A549 (cell line): ENCODE measurements around the gene PRKAG2. TPM values are rescaled to one million over a fixed set of nuclear protein-coding genes. Genes with fewer than 3 reads are reported as not detected.

ENCODE experiments used
- ATAC-seq, 2 experiments: fragments of 200-7000 bp in 1 of 2; fragments of >200 bp in 1 of 2; cut with Nextera tagmentation in 1 of 2; cut with Tn5 transposase in 1 of 2; 3 replicates each; pipeline versions ENCODE4 v1.8.0 to v1.9.1; 2018 to 2020; ENCODE audit warnings: mild to moderate bottlenecking in 1 of 2, moderate library complexity in 1 of 2
- CTCF ChIA-PET: fragments of 300-600 bp; sonication (Branson Sonifier 250); formaldehyde crosslinking; extraction: SDS; loops from one replicate; lab custom pipeline; 2021; ENCODE audit warnings: antibody characterized with exemption, inconsistent platforms; lab: Yijun Ruan, JAX
- POLR2A ChIA-PET: fragments of 350-600 bp; formaldehyde crosslinking; extraction: SDS; loops from one replicate; lab custom pipeline; 2021; ENCODE audit warnings: antibody characterized with exemption, inconsistent platforms; lab: Yijun Ruan, JAX
- DNase-seq, 2 experiments: peaks; one replicate each; pipeline versions ENCODE4 v3.0.0 to v3.0.0-alpha.2; 2011 to 2016; ENCODE audit warnings: low read depth in 1 of 2, low spot score in 1 of 2
- FAIRE-seq: peaks from 2 replicates; lab custom pipeline; 2011; peaks lifted over from hg19 to GRCh38; lab: Jason Lieb, UNC
- H3K27ac ChIP-seq, 2 experiments: fragments of >200 bp; sonication (Bioruptor Twin); formaldehyde crosslinking; 3 replicates each; pipeline ENCODE4 v1.5.1; 2016 to 2017
- H3K4me1 ChIP-seq: fragments of >200 bp; sonication (Bioruptor Twin); formaldehyde crosslinking; 3 replicates; pipeline ENCODE4 v1.6.1; 2016
- H3K4me2 ChIP-seq: fragments of >200 bp; sonication (Bioruptor Twin); formaldehyde crosslinking; 3 replicates; pipeline ENCODE4 v1.6.1; 2016
- H3K4me3 ChIP-seq: fragments of >200 bp; sonication (Bioruptor Twin); formaldehyde crosslinking; 3 replicates; pipeline ENCODE4 v1.5.1; 2016
- H3K9me3 ChIP-seq: fragments of >200 bp; sonication (Bioruptor Twin); formaldehyde crosslinking; 3 replicates; pipeline ENCODE4 v1.6.1; 2016
- BHLHE40 ChIP-seq: IDR thresholded peaks from 2 replicates; pipeline ENCODE4 v1.6.1; 2012; ENCODE audit warnings: low read depth, low read length, inconsistent platforms
- EHMT2 ChIP-seq: fragments of 200-600 bp; sonication (generic); IDR thresholded peaks from 2 replicates; pipeline ENCODE4 v1.6.1; 2016; ENCODE audit warnings: antibody characterized with exemption, low read depth, mild to moderate bottlenecking, moderate library complexity
- ESRRA ChIP-seq: fragments of 150-350 bp; IDR thresholded peaks from 2 replicates; pipeline ENCODE4 v1.6.1; 2014; ENCODE audit warnings: mild to moderate bottlenecking, low read length, borderline replicate concordance
- FOSL2 ChIP-seq, 2 experiments: fragments of 450-650 bp in 1 of 2; fragments of >200 bp in 1 of 2; sonication (Bioruptor Twin) in 1 of 2; formaldehyde crosslinking; IDR thresholded peaks; 2 replicates each; pipeline versions ENCODE4 v1.5.0 to v1.6.1; 2016 to 2020; ENCODE audit warnings: mild to moderate bottlenecking in 1 of 2, moderate library complexity in 1 of 2
- FOXS1 ChIP-seq: fragments of 250-450 bp; sonication (Bioruptor Pico); IDR thresholded peaks from 2 replicates; pipeline ENCODE4 v1.5.0; 2020; ENCODE audit warnings: mild to moderate bottlenecking, moderate library complexity
- GATA3 ChIP-seq: IDR thresholded peaks from 2 replicates; pipeline ENCODE4 v1.6.1; 2012; ENCODE audit warnings: borderline replicate concordance
- HDAC2 ChIP-seq: fragments of 200-600 bp; sonication (generic); IDR thresholded peaks from 2 replicates; pipeline ENCODE4 v1.6.1; 2016
- HEYL ChIP-seq: fragments of 250-450 bp; sonication (Bioruptor Pico); IDR thresholded peaks from 2 replicates; pipeline ENCODE4 v1.8.0; 2021; ENCODE audit warnings: mild to moderate bottlenecking, moderate library complexity
- HOXB13 ChIP-seq: fragments of 250-450 bp; sonication (Bioruptor Pico); IDR thresholded peaks from 2 replicates; pipeline ENCODE4 v1.5.0; 2020; ENCODE audit warnings: low read depth, mild to moderate bottlenecking, moderate library complexity
- MAZ ChIP-seq: fragments of 150-350 bp; IDR thresholded peaks from 2 replicates; pipeline ENCODE4 v1.6.1; 2014; ENCODE audit warnings: antibody characterized with exemption, low read depth, low read length, borderline replicate concordance
- MYC ChIP-seq: IDR thresholded peaks from 2 replicates; pipeline ENCODE4 v1.6.1; 2012; ENCODE audit warnings: mild to moderate bottlenecking, inconsistent platforms, low read length, improper control_type of control experiment, borderline replicate concordance
- NFE2L2 ChIP-seq: fragments of 150-350 bp; conservative IDR thresholded peaks from 2 replicates; pipeline ENCODE4 v1.6.1; 2014; ENCODE audit warnings: low read length
- PHF8 ChIP-seq: fragments of 200-600 bp; sonication (generic); IDR thresholded peaks from 2 replicates; pipeline ENCODE4 v1.6.1; 2016; ENCODE audit warnings: low read depth, mild to moderate bottlenecking, antibody characterized with exemption, moderate library complexity, borderline replicate concordance
- POLR2A ChIP-seq: IDR thresholded peaks from 2 replicates; pipeline ENCODE4 v1.6.1; 2012; ENCODE audit warnings: mild to moderate bottlenecking, low read length
- POLR2AphosphoS2 ChIP-seq: conservative IDR thresholded peaks from 2 replicates; pipeline ENCODE4 v1.6.1; 2012; ENCODE audit warnings: low read length, improper control_type of control experiment, inconsistent platforms
- RARB ChIP-seq: fragments of 250-450 bp; sonication (Bioruptor Pico); IDR thresholded peaks from 2 replicates; pipeline ENCODE4 v1.8.0; 2021; ENCODE audit warnings: mild to moderate bottlenecking, moderate library complexity
- RCOR1 ChIP-seq: fragments of 150-350 bp; IDR thresholded peaks from 2 replicates; pipeline ENCODE4 v1.6.1; 2014; ENCODE audit warnings: antibody characterized with exemption, low read length, low read depth
- RFX5 ChIP-seq: fragments of 450-650 bp; IDR thresholded peaks from 2 replicates; pipeline ENCODE4 v1.7.1; 2014; ENCODE audit warnings: antibody characterized with exemption, mild to moderate bottlenecking, moderate library complexity
- RNF2 ChIP-seq: fragments of 200-600 bp; sonication (generic); IDR thresholded peaks from 2 replicates; pipeline ENCODE4 v1.6.1; 2016; ENCODE audit warnings: low read depth, mild to moderate bottlenecking, antibody characterized with exemption, moderate library complexity, borderline replicate concordance
- TP53 ChIP-seq: fragments of 250-450 bp; sonication (Bioruptor Pico); IDR thresholded peaks from 2 replicates; pipeline ENCODE4 v1.5.0; 2021; ENCODE audit warnings: mild to moderate bottlenecking, moderate library complexity
- WGBS: methylation state at CpG from one replicate; pipeline ENCODE4 v1.1.6; 2017; ENCODE audit errors: missing lambda C conversion rate; 5-methylcytosine and 5-hydroxymethylcytosine counted together
- polyA plus RNA-seq, 4 experiments: library from polyadenylated mRNA; depleted of rRNA in 3 of 4; stranded (reverse); fragments of >200 nt; fragmentation: RNase III in 1 of 4; extraction: RNeasy Plus Mini Kit Qiagen cat#74134 plus additional on column Dnase treatment in 1 of 4; gene quantifications; 2 replicates in 3 of 4; 3 replicates in 1 of 4; pipeline ENCODE4 v1.2.3, GENCODE V29; 2011 to 2017
- TF ChIP-seq, protein P1 (sequence below): fragments of 250-450 bp; sonication (Bioruptor Pico); IDR thresholded peaks from 2 replicates; pipeline ENCODE4 v1.5.0; 2020; ENCODE audit warnings: low read depth, mild to moderate bottlenecking, moderate library complexity
- TF ChIP-seq, protein P2 (sequence below): IDR thresholded peaks from 2 replicates; pipeline ENCODE4 v1.6.1; 2012
- TF ChIP-seq, protein P3 (sequence below): fragments of >200 bp; sonication (Bioruptor Twin); formaldehyde crosslinking; IDR thresholded peaks from 2 replicates; pipeline ENCODE4 v1.6.1; 2016

The PRKAG2 gene
- polyA plus RNA-seq, 2 of the 4 experiments (the other 2 are of a cell fraction), result 26.5 to 31.7 TPM

GRCh38 chr7:151813997-151814396, 62.9 kb downstream of the PRKAG2 start:
- no peaks in the 10 kb centered on the region for H3K9me3 ChIP-seq
- FAIRE-seq (no peak), ATAC-seq (peak in 1 of 2 experiments; percentile 17; a peak in 1 of 6 replicates), DNase-seq (no peak)
- no peak overlapping the region for H3K4me2 ChIP-seq
- ChIA-PET POLR2A (interaction anchor here (0.6 kb wide), 1 partner anchor 24 kb away, joined by 5 read pairs; no protein-coding TSS in a partner anchor), CTCF (interaction anchor here (0.6 to 4.3 kb wide), 5 partner anchors 11 to 480 kb away, joined by 3 to 20 read pairs (median 4); no protein-coding TSS in a partner anchor)
- 82% methylated on average over 5 of the region's 5 CpGs for WGBS
- TF ChIP-seq RARB (CRISPR knock-in tag) (no peak), POLR2AphosphoS2 (no peak), MYC (no peak), TP53 (CRISPR knock-in tag) (no peak), BHLHE40 (no peak), HDAC2 (no peak), FOSL2 (IDR thresholded peaks at IDR 0.05) (no peak), FOSL2 (CRISPR knock-in tag; IDR thresholded peaks at IDR 0.05) (no peak), RNF2 (no peak), EHMT2 (no peak), NFE2L2 (no peak), FOXS1 (no peak), HEYL (CRISPR knock-in tag) (no peak)
- TF ChIP-seq, protein P1, sequence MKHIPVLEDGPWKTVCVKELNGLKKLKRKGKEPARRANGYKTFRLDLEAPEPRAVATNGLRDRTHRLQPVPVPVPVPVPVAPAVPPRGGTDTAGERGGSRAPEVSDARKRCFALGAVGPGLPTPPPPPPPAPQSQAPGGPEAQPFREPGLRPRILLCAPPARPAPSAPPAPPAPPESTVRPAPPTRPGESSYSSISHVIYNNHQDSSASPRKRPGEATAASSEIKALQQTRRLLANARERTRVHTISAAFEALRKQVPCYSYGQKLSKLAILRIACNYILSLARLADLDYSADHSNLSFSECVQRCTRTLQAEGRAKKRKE, result no peak
- H3K4me3 ChIP-seq, result no peak overlapping the region
- H3K4me1 ChIP-seq, result peaks cover 13% of the 10 kb centered on the region
- no peak overlapping the region for H3K27ac ChIP-seq

- Histone ChIP-seq H3K4me1 (peaks cover 18% of the 10 kb centered on the region), H3K4me2 (no peak overlapping the region), H3K27ac (no peak overlapping the region), H3K4me3 (no peak overlapping the region), H3K9me3 (no peaks in the 10 kb centered on the region)
- WGBS, result 82% methylated on average over 10 of the region's 10 CpGs
- DNase-seq, result no peak
- ATAC-seq, result no peak
- ChIA-PET CTCF (interaction anchor here (0.8 to 4.3 kb wide), 4 partner anchors 10 to 57 kb away, joined by 3 to 20 read pairs (median 4); no protein-coding TSS in a partner anchor), POLR2A (interaction anchor here (0.6 kb wide), 1 partner anchor 24 kb away, joined by 5 read pairs; no protein-coding TSS in a partner anchor)
- TF ChIP-seq, protein P2, sequence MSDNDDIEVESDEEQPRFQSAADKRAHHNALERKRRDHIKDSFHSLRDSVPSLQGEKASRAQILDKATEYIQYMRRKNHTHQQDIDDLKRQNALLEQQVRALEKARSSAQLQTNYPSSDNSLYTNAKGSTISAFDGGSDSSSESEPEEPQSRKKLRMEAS, result no peak
- TF ChIP-seq MAZ, result no peak
- no peak for FAIRE-seq
These were observed 63.5 kb downstream of the PRKAG2 start for GRCh38 chr7:151813445-151813844.

- CTCF ChIA-PET, result interaction anchor here (1.8 to 4.3 kb wide), 2 partner anchors 30 to 57 kb away, joined by 4 to 20 read pairs; no protein-coding TSS in a partner anchor
- TF ChIP-seq RFX5, result no peak
- TF ChIP-seq, protein P3, sequence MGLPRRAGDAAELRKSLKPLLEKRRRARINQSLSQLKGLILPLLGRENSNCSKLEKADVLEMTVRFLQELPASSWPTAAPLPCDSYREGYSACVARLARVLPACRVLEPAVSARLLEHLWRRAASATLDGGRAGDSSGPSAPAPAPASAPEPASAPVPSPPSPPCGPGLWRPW, result no peak
- TF ChIP-seq ESRRA, result no peak
- no peak for TF ChIP-seq RCOR1
- no peak for TF ChIP-seq POLR2A
- TF ChIP-seq GATA3, result no peak
- TF ChIP-seq HOXB13, result no peak
- no peak for TF ChIP-seq PHF8
- ATAC-seq (no peak), DNase-seq (no peak), FAIRE-seq (no peak)
- WGBS, result 78% methylated on average over 9 of the region's 9 CpGs
- no peaks in the 10 kb centered on the region for H3K9me3 ChIP-seq
- H3K4me3 ChIP-seq, result no peak overlapping the region
- H3K27ac ChIP-seq, result no peak overlapping the region
- peaks cover 23% of the 10 kb centered on the region for H3K4me1 ChIP-seq
- POLR2A ChIA-PET, result no interaction called here
- H3K4me2 ChIP-seq, result no peak overlapping the region
These were observed 63.9 kb downstream of the PRKAG2 start for GRCh38 chr7:151812967-151813366.
